MM.1S (cell line): Measurements from ENCODE around the gene PLGRKT.

Experiments used
- DNase-seq: peaks from one replicate; pipeline ENCODE4 v3.0.0-alpha.2; 2015
- H2AFZ ChIP-seq: fragments of 300-600 bp; sonication (generic); 2 replicates; pipeline ENCODE4 v1.6.0; 2016; ENCODE audit warnings: antibody characterized with exemption, low read length
- H3F3A ChIP-seq: fragments of 300-600 bp; sonication (generic); 2 replicates; pipeline ENCODE4 v1.6.1; 2016; ENCODE audit warnings: mild to moderate bottlenecking, antibody characterized with exemption, low read length, moderate library complexity, mixed read lengths; ENCODE audit not compliant: insufficient read depth
- H3K27ac ChIP-seq: fragments of 300-600 bp; sonication (generic); 2 replicates; pipeline ENCODE4 v1.5.1; 2016; ENCODE audit warnings: mild to moderate bottlenecking, low read length
- H3K27me3 ChIP-seq: fragments of 300-600 bp; sonication (generic); replicated peaks from 2 replicates; pipeline ENCODE4 v1.6.0; 2016; ENCODE audit warnings: low read length; ENCODE audit not compliant: insufficient read depth
- H3K36me3 ChIP-seq: fragments of 300-600 bp; sonication (generic); replicated peaks from 2 replicates; pipeline ENCODE4 v1.6.1; 2016; ENCODE audit warnings: mild to moderate bottlenecking, low read length, mixed read lengths; ENCODE audit not compliant: insufficient read depth
- H3K4me1 ChIP-seq: fragments of 300-600 bp; sonication (generic); 2 replicates; pipeline ENCODE4 v1.6.1; 2016; ENCODE audit warnings: low read length, mixed read lengths
- H3K4me2 ChIP-seq: fragments of 300-600 bp; sonication (generic); 2 replicates; pipeline ENCODE4 v1.6.0; 2016; ENCODE audit warnings: low read depth, low read length
- H3K4me3 ChIP-seq: fragments of 300-600 bp; sonication (generic); 2 replicates; pipeline ENCODE4 v1.5.1; 2016; ENCODE audit warnings: low read length, mixed read lengths
- H3K79me2 ChIP-seq: fragments of 300-600 bp; sonication (generic); 2 replicates; pipeline ENCODE4 v1.6.1; 2016; ENCODE audit warnings: mixed run types, low read length, mixed read lengths
- H3K9ac ChIP-seq: fragments of 300-600 bp; sonication (generic); 2 replicates; pipeline ENCODE4 v1.6.1; 2016; ENCODE audit warnings: low read length, mixed read lengths
- H3K9me2 ChIP-seq: fragments of 300-600 bp; sonication (generic); replicated peaks from 2 replicates; pipeline ENCODE4 v1.6.1; 2016; ENCODE audit warnings: mild to moderate bottlenecking, low read length, mixed read lengths; ENCODE audit not compliant: insufficient read depth
- H3K9me3 ChIP-seq: fragments of 300-600 bp; sonication (generic); replicated peaks from 2 replicates; pipeline ENCODE4 v1.6.1; 2016; ENCODE audit warnings: mild to moderate bottlenecking, low read length, mixed read lengths; ENCODE audit not compliant: insufficient read depth
- H4K20me1 ChIP-seq: fragments of 300-600 bp; sonication (generic); 2 replicates; pipeline ENCODE4 v1.6.1; 2016; ENCODE audit warnings: mild to moderate bottlenecking, low read length, moderate library complexity, mixed read lengths; ENCODE audit not compliant: insufficient read depth
- CTCF ChIP-seq: fragments of 300-600 bp; sonication (generic); IDR thresholded peaks from 2 replicates; pipeline ENCODE4 v1.5.1; 2016; ENCODE audit warnings: antibody characterized with exemption, low read length, mixed read lengths
- EZH2 ChIP-seq: fragments of 300-600 bp; sonication (generic); optimal IDR thresholded peaks from 2 replicates; pipeline ENCODE3; 2017; ENCODE audit warnings: low read depth, mild to moderate bottlenecking, antibody characterized with exemption, low read length, mixed read lengths
- EZH2phosphoT487 ChIP-seq: fragments of 300-600 bp; sonication (generic); IDR thresholded peaks from 2 replicates; pipeline ENCODE4 v1.6.1; 2018; ENCODE audit warnings: antibody characterized with exemption, low read length

Gene PLGRKT

GRCh38 chr9:5375790-5376477 is 61.8 kb downstream of the PLGRKT start:
- H3K79me2 ChIP-seq, result no peaks in the 10 kb centered on the region
- no peak overlapping the region for H3K9ac ChIP-seq
- no peak overlapping the region for H3K4me2 ChIP-seq
- H3K36me3 ChIP-seq, result no peaks in the 10 kb centered on the region
- no peak overlapping the region for H2AFZ ChIP-seq
- no peak overlapping the region for H3K4me3 ChIP-seq
- no peaks in the 10 kb centered on the region for H3K9me3 ChIP-seq
- H3F3A ChIP-seq, result no peaks in the 10 kb centered on the region
- no peak for DNase-seq
- no peaks in the 10 kb centered on the region for H3K4me1 ChIP-seq
- H4K20me1 ChIP-seq, result no peaks in the 10 kb centered on the region
- H3K27me3 ChIP-seq, result no peaks in the 10 kb centered on the region
- no peaks in the 10 kb centered on the region for H3K9me2 ChIP-seq
- TF ChIP-seq CTCF, result no peak
- TF ChIP-seq EZH2, result no peak
- TF ChIP-seq EZH2phosphoT487, result no peak
- H3K27ac ChIP-seq, result no peak overlapping the region

- Histone ChIP-seq H3K27ac (no peak overlapping the region), H3K4me3 (no peak overlapping the region), H3K79me2 (no peaks in the 10 kb centered on the region), H3K27me3 (no peaks in the 10 kb centered on the region), H3K36me3 (no peaks in the 10 kb centered on the region), H3K9me2 (no peaks in the 10 kb centered on the region), H3K9me3 (no peaks in the 10 kb centered on the region), H3F3A (no peaks in the 10 kb centered on the region), H3K4me1 (no peaks in the 10 kb centered on the region), H4K20me1 (no peaks in the 10 kb centered on the region), H2AFZ (no peak overlapping the region), H3K4me2 (no peak overlapping the region), H3K9ac (no peak overlapping the region)
- no peak for DNase-seq
- TF ChIP-seq CTCF (no peak), EZH2 (no peak), EZH2phosphoT487 (no peak)
Measured at GRCh38 chr9:5375091-5375490, 62.6 kb downstream of the PLGRKT start.

- no peaks in the 10 kb centered on the region for H3F3A ChIP-seq
- no peak overlapping the region for H3K4me3 ChIP-seq
- H3K36me3 ChIP-seq, result no peaks in the 10 kb centered on the region
- H3K9me2 ChIP-seq, result no peaks in the 10 kb centered on the region
- TF ChIP-seq EZH2phosphoT487, result no peak
- no peak for TF ChIP-seq EZH2
- no peak for TF ChIP-seq CTCF
- DNase-seq, result no peak
- no peak overlapping the region for H3K4me2 ChIP-seq
- no peaks in the 10 kb centered on the region for H3K4me1 ChIP-seq
- H3K27ac ChIP-seq, result no peak overlapping the region
- H3K9me3 ChIP-seq, result no peaks in the 10 kb centered on the region
- no peaks in the 10 kb centered on the region for H3K27me3 ChIP-seq
- no peaks in the 10 kb centered on the region for H4K20me1 ChIP-seq
- H3K79me2 ChIP-seq, result no peaks in the 10 kb centered on the region
- H2AFZ ChIP-seq, result no peak overlapping the region
- no peak overlapping the region for H3K9ac ChIP-seq
Measured at GRCh38 chr9:5364294-5365024, 73.3 kb downstream of the PLGRKT start.
